H9 (cell line): ENCODE measurements around the gene TLX1. TPM values are rescaled to one million over a fixed set of nuclear protein-coding genes. Genes with fewer than 3 reads are reported as not detected.

ENCODE experiments used
- DNase-seq: peaks from one replicate; pipeline ENCODE4 v3.0.0-alpha.2; 2017
- H2AFZ ChIP-seq: one replicate; pipeline ENCODE4 v1.6.1; 2013; ENCODE audit warnings: mild to moderate bottlenecking, low read length, control low read depth, moderate library complexity
- H2AK5ac ChIP-seq: 2 replicates; pipeline ENCODE4 v1.6.1; 2013; ENCODE audit warnings: low read length, control low read depth, mixed read lengths; ENCODE audit not compliant: insufficient read length
- H2BK120ac ChIP-seq: one replicate; pipeline ENCODE4 v1.6.1; 2013; ENCODE audit warnings: low read depth, mild to moderate bottlenecking, low read length, control low read depth, inconsistent platforms; ENCODE audit not compliant: poor library complexity, severe bottlenecking
- H2BK12ac ChIP-seq: 2 replicates; pipeline ENCODE4 v1.6.1; 2013; ENCODE audit warnings: low read length, control low read depth, mixed read lengths, low read depth; ENCODE audit not compliant: insufficient read length
- H2BK15ac ChIP-seq: 2 replicates; pipeline ENCODE4 v1.6.1; 2013; ENCODE audit warnings: low read depth, low read length, control low read depth
- H2BK20ac ChIP-seq: one replicate; pipeline ENCODE4 v1.6.1; 2013; ENCODE audit warnings: low read depth, mild to moderate bottlenecking, low read length, control low read depth, inconsistent platforms; ENCODE audit not compliant: poor library complexity, severe bottlenecking
- H2BK5ac ChIP-seq: 2 replicates; pipeline ENCODE4 v1.6.1; 2013; ENCODE audit warnings: low read length, control low read depth, mixed read lengths; ENCODE audit not compliant: insufficient read length
- H3K14ac ChIP-seq: 2 replicates; pipeline ENCODE4 v1.6.1; 2013; ENCODE audit warnings: low read length, control low read depth; ENCODE audit not compliant: insufficient read depth
- H3K18ac ChIP-seq: 2 replicates; pipeline ENCODE4 v1.6.1; 2013; ENCODE audit warnings: low read depth, mild to moderate bottlenecking, mixed read lengths, low read length, control low read depth; ENCODE audit not compliant: insufficient read length
- H3K23ac ChIP-seq: 2 replicates; pipeline ENCODE4 v1.6.1; 2013; ENCODE audit warnings: low read length, control low read depth, mixed read lengths, low read depth; ENCODE audit not compliant: insufficient read length
- H3K23me2 ChIP-seq: 2 replicates; pipeline ENCODE4 v1.6.1; 2013; ENCODE audit warnings: low read depth, mild to moderate bottlenecking, mixed read lengths, low read length, control low read depth; ENCODE audit not compliant: insufficient read length, poor library complexity, severe bottlenecking
- H3K27ac ChIP-seq: 2 replicates; pipeline ENCODE4 v1.5.1; 2013; ENCODE audit warnings: low read length, control low read depth, mixed read lengths, low read depth; ENCODE audit not compliant: insufficient read length
- H3K27me3 ChIP-seq: 2 replicates; pipeline ENCODE4 v1.6.1; 2013; ENCODE audit warnings: low read length, control low read depth, inconsistent platforms; ENCODE audit not compliant: insufficient read depth
- H3K4ac ChIP-seq: 2 replicates; pipeline ENCODE4 v1.6.1; 2013; ENCODE audit warnings: low read depth, mild to moderate bottlenecking, control low read depth, inconsistent platforms, low read length, moderate library complexity
- H3K4me1 ChIP-seq: 2 replicates; pipeline ENCODE4 v1.6.1; 2013; ENCODE audit warnings: low read length, control low read depth, inconsistent platforms; ENCODE audit not compliant: insufficient read depth
- H3K4me2 ChIP-seq: 2 replicates; pipeline ENCODE4 v1.6.1; 2013; ENCODE audit warnings: low read length, control low read depth, mixed read lengths; ENCODE audit not compliant: insufficient read length, insufficient read depth
- H3K56ac ChIP-seq: 2 replicates; pipeline ENCODE4 v1.6.1; 2013; ENCODE audit warnings: low read depth, mild to moderate bottlenecking, mixed read lengths, low read length, control low read depth; ENCODE audit not compliant: insufficient read length
- H3K79me1 ChIP-seq: 2 replicates; pipeline ENCODE4 v1.6.1; 2013; ENCODE audit warnings: low read depth, mild to moderate bottlenecking, moderate library complexity, low read length, control low read depth, inconsistent platforms; ENCODE audit not compliant: insufficient read depth, poor library complexity, severe bottlenecking
- H3K79me2 ChIP-seq: 2 replicates; pipeline ENCODE4 v1.6.1; 2013; ENCODE audit warnings: low read length, control low read depth, inconsistent platforms; ENCODE audit not compliant: insufficient read depth
- H3K9ac ChIP-seq: 2 replicates; pipeline ENCODE4 v1.6.1; 2013; ENCODE audit warnings: low read length, control low read depth, mixed read lengths; ENCODE audit not compliant: insufficient read length; ENCODE audit errors: extremely low read depth
- H3K9me3 ChIP-seq: one replicate; pipeline ENCODE4 v1.6.1; 2013; ENCODE audit warnings: low read depth, low read length, inconsistent platforms; ENCODE audit not compliant: control insufficient read depth
- H3T11ph ChIP-seq: one replicate; pipeline ENCODE4 v1.6.1; 2013; ENCODE audit warnings: mild to moderate bottlenecking, low read length, control low read depth, inconsistent platforms
- H4K20me1 ChIP-seq: one replicate; pipeline ENCODE4 v1.6.1; 2013; ENCODE audit not compliant: control insufficient read depth, insufficient read length, insufficient read depth
- H4K5ac ChIP-seq: 2 replicates; pipeline ENCODE4 v1.6.1; 2013; ENCODE audit warnings: low read depth, mild to moderate bottlenecking, mixed read lengths, low read length, control low read depth; ENCODE audit not compliant: insufficient read length
- H4K8ac ChIP-seq: replicated peaks from 2 replicates; pipeline ENCODE4 v1.6.1; 2013; ENCODE audit warnings: low read length, control low read depth, mixed read lengths, low read depth; ENCODE audit not compliant: insufficient read length
- H4K91ac ChIP-seq: 2 replicates; pipeline ENCODE4 v1.6.1; 2013; ENCODE audit warnings: low read depth, mild to moderate bottlenecking, moderate library complexity, mixed read lengths, low read length, control low read depth; ENCODE audit not compliant: insufficient read length
- H3K27ac Mint-ChIP-seq, 3 experiments: 2 replicates in 2 of 3; 3 replicates in 1 of 3; pipeline ENCODE4 v1.8.0; 2020 to 2021; ENCODE audit warnings: mixed read lengths in 3 of 3, mild to moderate bottlenecking in 1 of 3, moderate library complexity in 1 of 3
- H3K27me3 Mint-ChIP-seq: 2 replicates; pipeline ENCODE4 v1.8.0; 2021; ENCODE audit warnings: low read depth, mild to moderate bottlenecking, moderate library complexity, mixed read lengths
- H3K36me3 Mint-ChIP-seq, 3 experiments: 2 replicates in 2 of 3; 3 replicates in 1 of 3; pipeline ENCODE4 v1.8.0; 2020 to 2021; ENCODE audit warnings: low read depth in 3 of 3, mixed read lengths in 3 of 3; ENCODE audit not compliant: insufficient read depth in 1 of 3
- H3K4me1 Mint-ChIP-seq, 2 experiments: 2 replicates each; pipeline ENCODE4 v1.8.0; 2020; ENCODE audit warnings: mixed read lengths in 2 of 2
- H3K4me3 Mint-ChIP-seq, 2 experiments: 2 replicates in 1 of 2; 3 replicates in 1 of 2; pipeline ENCODE4 v1.8.0; 2020 to 2021; ENCODE audit warnings: mild to moderate bottlenecking in 2 of 2, mixed read lengths in 2 of 2, moderate library complexity in 1 of 2
- H3K9me3 Mint-ChIP-seq, 2 experiments: 2 replicates in 1 of 2; 3 replicates in 1 of 2; pipeline ENCODE4 v1.8.0; 2020; ENCODE audit warnings: mild to moderate bottlenecking in 2 of 2, mixed read lengths in 2 of 2, moderate library complexity in 1 of 2
- CTCF ChIP-seq: fragments of 200-600 bp; sonication (generic); conservative IDR thresholded peaks from 3 replicates; pipeline ENCODE4 v1.8.0; 2021; ENCODE audit warnings: antibody characterized with exemption, mild to moderate bottlenecking
- total RNA-seq: library from RNA; stranded (reverse); gene quantifications from 2 replicates; pipeline ENCODE4 v1.2.1, GENCODE V29; 2021

TLX1 gene
- total RNA-seq, 1 experiment from 2014 or later: not detected

GRCh38 chr10:101144053-101144452 lies 13.0 kb downstream of the TLX1 start:
- Histone ChIP-seq H3K79me2 (no peaks in the 10 kb centered on the region), H3K56ac (no peak overlapping the region), H3K79me1 (no peaks in the 10 kb centered on the region), H3K9me3 (no peaks in the 10 kb centered on the region), H3K23ac (no peak overlapping the region), H4K5ac (no peak overlapping the region), H3K27ac (no peak overlapping the region), H4K20me1 (no peaks in the 10 kb centered on the region), H3K14ac (no peak overlapping the region), H2BK15ac (no peak overlapping the region), H2BK20ac (no peak overlapping the region), H3K4me2 (no peak overlapping the region), H3K27me3 (peaks cover 96% of the 10 kb centered on the region), H2AFZ (no peak overlapping the region), H3T11ph (no peak overlapping the region), H3K4ac (no peak overlapping the region), H3K4me1 (no peaks in the 10 kb centered on the region), H4K91ac (no peak overlapping the region), H2AK5ac (no peak overlapping the region), H3K9ac (no peak overlapping the region), H2BK12ac (no peak overlapping the region), H3K18ac (no peak overlapping the region), H2BK5ac (no peak overlapping the region), H3K23me2 (peaks cover 7% of the 10 kb centered on the region), H4K8ac (no peak overlapping the region), H2BK120ac (no peak overlapping the region)
- no peaks in the 10 kb centered on the region; a peak in 1 of 7 replicates for H3K36me3 Mint-ChIP-seq
- peaks cover 4 to 23% of the 10 kb centered on the region in 2 experiments for H3K4me1 Mint-ChIP-seq
- DNase-seq: no peak
- no peak overlapping the region for H3K4me3 Mint-ChIP-seq
- peaks cover 99% of the 10 kb centered on the region for H3K27me3 Mint-ChIP-seq
- no peak overlapping the region for H3K27ac Mint-ChIP-seq
- no peak for TF ChIP-seq CTCF
- peaks cover under 1% of the 10 kb centered on the region in 2 experiments; a peak in 2 of 5 replicates for H3K9me3 Mint-ChIP-seq
